Tongue (tissue), 2 donors: Measurements from ENCODE around the gene ARSH. TPM values are rescaled to one million over a fixed set of nuclear protein-coding genes. Genes with fewer than 3 reads are reported as not detected.
"Not testable (repeated sequence)": the region's sequence is repeated elsewhere in the genome, so short reads cannot be mapped to it uniquely, and the experiment has no call there.

ENCODE experiments used
- DNase-seq: peaks from one replicate; pipeline ENCODE4 v3.0.0-alpha.2; 2015
- total RNA-seq: library from RNA; depleted of rRNA; stranded (reverse); fragments of >200 nt; gene quantifications from one replicate; pipeline ENCODE4 v1.2.3, GENCODE V29; 2014

The ARSH gene
- not detected for total RNA-seq

GRCh38 chrX:3006495-3006894 is at the start of gene ARSH:
Gene ARSH (plus strand): TSS chrX:3006546. CDS start chrX:3006613, 67 bp downstream.
- DNase-seq, result no peak

- DNase-seq, result no peak
Observed at GRCh38 chrX:2958199-2958598, 48.1 kb upstream of the ARSH start.

DNA sequence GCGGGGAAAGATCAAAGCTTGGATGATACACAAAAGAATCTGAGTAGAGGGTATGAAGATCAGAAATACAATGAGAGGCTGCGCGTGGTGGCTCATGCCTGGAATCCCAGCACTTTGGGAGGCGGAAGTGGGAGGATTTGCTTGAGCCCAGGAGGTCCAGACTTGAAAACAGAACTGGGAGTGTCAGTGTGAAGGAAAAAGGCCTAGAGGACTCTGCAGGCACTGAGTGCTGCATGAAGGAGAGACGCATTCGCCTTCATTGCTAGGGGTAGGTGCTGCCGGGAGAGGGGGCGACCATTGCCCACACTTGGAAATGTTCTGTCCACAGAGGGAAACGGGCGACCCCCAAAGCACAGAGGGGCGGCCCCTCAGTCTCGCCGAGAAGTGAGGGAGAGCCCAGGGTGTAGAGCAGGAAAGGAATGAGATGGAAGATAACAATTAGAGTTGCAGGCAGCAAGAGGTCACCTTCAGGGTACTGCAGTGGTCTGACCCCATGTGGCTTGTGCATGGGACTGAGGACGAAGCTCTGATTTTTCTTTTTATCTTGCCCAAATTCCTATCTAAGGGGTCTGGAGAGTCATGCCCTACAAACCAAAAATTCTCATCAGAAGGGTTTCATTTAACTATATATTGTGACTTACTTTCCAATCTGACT is 45.4 kb upstream of the ARSH start:
- no peak for DNase-seq

- DNase-seq, result no peak
Observed at GRCh38 chrX:2962381-2962780, 44.0 kb upstream of the ARSH start.

DNA sequence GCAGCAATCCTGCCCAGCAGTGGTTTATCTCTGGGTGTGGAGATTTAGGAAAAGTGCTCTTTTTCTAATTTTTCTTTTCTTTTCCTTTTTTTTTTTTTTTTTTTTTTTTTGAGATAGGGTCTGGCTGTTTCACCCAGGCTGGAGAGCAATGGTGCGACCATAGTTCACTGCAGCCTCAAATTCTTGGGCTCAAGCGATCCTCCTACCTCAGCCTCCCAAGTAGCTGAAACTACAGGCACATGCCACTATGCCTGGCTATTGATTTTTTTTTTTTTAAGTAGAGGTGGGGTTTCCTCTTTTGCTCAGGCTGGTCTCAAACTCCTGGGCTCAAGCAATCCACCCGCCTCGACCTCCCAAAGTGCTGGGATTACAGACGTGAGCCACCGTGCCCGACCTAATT is 42.9 kb upstream of the ARSH start:
- DNase-seq, result not testable (repeated sequence)

- not testable (repeated sequence) for DNase-seq
Observed at GRCh38 chrX:2963992-2964794, 42.2 kb upstream of the ARSH start.

GRCh38 chrX:2965965-2966364 is 40.4 kb upstream of the ARSH start:
- DNase-seq, result no peak

DNA sequence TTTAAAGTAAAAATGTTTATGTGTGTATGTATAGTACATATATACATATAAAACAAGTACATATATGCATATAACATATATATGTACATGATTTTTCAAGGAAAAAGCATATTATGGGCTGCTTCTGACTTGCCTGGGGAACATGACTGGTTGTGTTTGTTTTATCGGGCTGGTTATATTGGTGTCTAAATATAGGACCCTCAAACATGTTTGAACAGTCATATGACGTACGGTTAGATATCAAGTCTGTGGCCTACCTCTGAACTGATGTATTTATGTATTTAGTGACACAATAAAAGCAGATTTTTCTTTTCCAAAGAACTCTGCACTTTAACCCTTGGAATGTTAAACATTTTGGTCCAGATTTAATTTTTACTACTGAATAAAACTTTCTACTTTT is 39.3 kb upstream of the ARSH start:
- DNase-seq, result no peak

- DNase-seq, result no peak
Observed at GRCh38 chrX:2967584-2967983, 38.8 kb upstream of the ARSH start.

DNA sequence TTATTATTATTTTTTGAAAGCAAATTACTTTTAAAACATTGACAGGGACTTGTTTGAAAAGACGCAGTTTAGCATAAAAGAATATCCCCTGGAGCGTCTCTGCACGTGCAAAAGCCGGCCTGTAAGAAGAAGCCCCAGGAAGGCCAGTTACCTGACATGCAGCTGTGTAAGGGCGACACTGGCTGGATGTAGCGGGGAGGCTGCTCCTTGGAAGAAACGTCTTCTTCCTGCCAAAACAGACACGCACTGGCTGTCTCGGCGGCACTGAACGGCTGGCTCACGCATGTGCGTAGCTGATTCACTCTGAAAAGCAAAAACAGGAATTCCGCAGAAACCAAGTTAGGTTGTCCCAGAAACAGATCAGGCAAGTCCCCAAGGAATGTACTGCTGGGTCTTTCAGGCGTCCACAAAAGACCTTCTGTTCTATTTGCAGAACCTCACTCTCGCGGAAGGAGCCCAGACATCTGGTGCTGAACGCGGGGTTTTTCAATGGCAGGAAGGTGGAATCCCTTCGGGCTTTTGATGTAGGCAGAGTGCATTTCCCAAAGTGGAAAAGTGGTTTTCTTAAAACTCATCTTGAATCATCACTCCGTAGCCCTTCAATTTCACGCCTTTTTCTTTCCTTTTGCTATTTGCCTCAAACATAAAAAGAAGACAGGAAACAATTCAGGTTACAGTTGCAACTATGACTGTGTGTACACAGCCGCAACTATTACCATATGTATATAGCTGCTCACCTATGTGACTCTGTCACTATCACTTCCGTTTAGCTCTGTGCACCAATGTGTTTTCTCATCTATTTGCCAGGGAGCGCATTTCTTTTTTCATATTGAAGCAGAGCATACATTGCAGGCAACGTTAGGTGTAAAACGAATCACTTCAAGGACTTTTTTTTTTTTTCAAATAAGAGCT is 38.1 kb upstream of the ARSH start:
- DNase-seq, result peak; percentile 68

DNA sequence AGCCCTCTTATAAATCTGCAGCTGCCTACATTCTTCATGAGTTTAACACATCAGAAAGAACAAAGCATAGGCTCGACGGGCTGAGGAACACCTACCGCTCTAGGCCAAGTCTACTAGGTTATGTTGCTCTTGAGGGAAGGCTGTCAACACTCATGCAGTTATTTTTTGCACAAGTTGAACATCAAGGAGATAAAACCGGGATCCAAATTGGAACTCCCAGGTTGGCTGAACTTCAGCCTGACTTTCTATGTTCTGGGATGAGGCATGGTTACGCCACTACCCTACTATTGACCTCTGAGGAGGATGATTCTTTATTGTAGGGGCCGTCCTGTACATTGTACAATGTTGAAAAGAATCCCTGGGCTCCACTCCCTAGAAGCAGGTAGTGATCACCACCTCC is 37.3 kb upstream of the ARSH start:
- peak; percentile 3 for DNase-seq

- DNase-seq, result no peak
Observed at GRCh38 chrX:2972391-2972790, 34.0 kb upstream of the ARSH start.

- DNase-seq, result no peak
Observed at GRCh38 chrX:2974961-2975360, 31.4 kb upstream of the ARSH start.

- DNase-seq, result not testable (repeated sequence)
Observed at GRCh38 chrX:2978639-2979038, 27.7 kb upstream of the ARSH start.

DNA sequence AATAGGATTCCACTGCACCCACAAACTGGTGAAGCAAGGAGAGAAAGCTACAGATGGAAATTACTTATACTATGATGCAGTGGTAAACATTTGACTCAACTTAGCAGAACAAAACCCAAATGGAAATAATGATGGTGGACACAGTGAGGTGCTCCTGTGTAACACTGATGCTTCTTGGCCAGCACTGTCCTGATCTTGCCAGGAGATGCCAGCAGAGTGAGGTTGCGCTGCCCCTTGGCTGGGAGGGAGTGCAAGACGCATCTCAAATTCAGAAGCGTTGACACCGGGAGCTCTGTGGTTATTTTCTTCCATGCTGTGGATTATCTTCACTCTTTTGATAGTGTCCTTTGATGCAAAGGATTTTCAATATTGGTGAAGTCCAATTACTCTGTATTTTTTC is 22.0 kb upstream of the ARSH start:
- no peak for DNase-seq

DNA sequence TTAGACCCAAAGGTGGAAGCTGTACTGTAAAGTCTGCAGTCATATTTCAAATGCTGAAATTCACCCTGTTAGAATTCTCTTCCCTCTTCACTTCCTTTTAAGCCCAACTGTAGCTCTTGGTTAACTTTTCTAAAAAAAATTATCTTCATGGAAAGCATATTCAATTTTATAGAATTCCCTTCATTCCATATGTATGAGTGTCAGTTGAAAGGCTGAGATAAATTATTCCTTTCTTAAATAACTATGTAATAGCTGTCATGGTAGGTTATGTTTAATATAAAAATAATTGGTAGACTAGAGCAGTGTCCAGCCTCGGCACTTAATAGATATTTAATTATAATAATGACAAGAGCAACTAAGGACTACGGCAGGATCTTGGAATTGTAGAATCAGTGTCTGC is 16.8 kb upstream of the ARSH start:
- DNase-seq, result no peak

- no peak for DNase-seq
Observed at GRCh38 chrX:3010532-3010931, 4.2 kb downstream of the ARSH start.

GRCh38 chrX:3017492-3017891 is 11.1 kb downstream of the ARSH start:
- DNase-seq, result no peak

GRCh38 chrX:3024176-3024575 is 17.8 kb downstream of the ARSH start:
- no peak for DNase-seq

- DNase-seq, result peak; percentile 29
Observed at GRCh38 chrX:3026074-3026815, 19.9 kb downstream of the ARSH start.

- DNase-seq, result no peak
Observed at GRCh38 chrX:3029129-3029528, 22.8 kb downstream of the ARSH start.

- DNase-seq, result no peak
Observed at GRCh38 chrX:3037218-3037617, 30.9 kb downstream of the ARSH start.
